ENCODE data around the gene C1QL3. TPM values are rescaled to one million over a fixed set of nuclear protein-coding genes. Genes with fewer than 3 reads are reported as not detected.

Gene C1QL3
- total RNA-seq, 1 experiment from 2014 or later, result not detected

GRCh38 chr10:16565604-16566003, 43.9 kb upstream of the C1QL3 start:
- ChIA-PET CTCF (no interaction called here), POLR2A (no interaction called here)
- intact Hi-C loops (cut with micrococcal nuclease; ENCODE audit: unreplicated experiment), result no loop called here
- peaks cover 5% of the 10 kb centered on the region; the same call in 1 of the 2 replicates for H3K9me3 ChIP-seq
- no peak overlapping the region for H3K4me3 ChIP-seq (ENCODE audit: low read depth, low read length)
- no peaks in the 10 kb centered on the region for H3K9me3 Mint-ChIP-seq (ENCODE audit: unreplicated experiment)
- peaks cover 12% of the 10 kb centered on the region for H3K4me1 Mint-ChIP-seq (ENCODE audit: low read depth, unreplicated experiment)
- BruUV-seq (replicated peaks), result no TSS peak
- no peak overlapping the region for H3K27ac Mint-ChIP-seq (ENCODE audit: unreplicated experiment)
- H3K4me1 ChIP-seq, result no peaks in the 10 kb centered on the region
- no peaks in the 10 kb centered on the region for H3K36me3 Mint-ChIP-seq (ENCODE audit: insufficient read depth, unreplicated experiment)
- no peak for DNase-seq
- no peaks in the 10 kb centered on the region for H3K36me3 ChIP-seq (ENCODE audit: control insufficient read depth, insufficient read depth, low read length)
- no peaks in the 10 kb centered on the region for H3K27me3 ChIP-seq (replicated peaks; ENCODE audit: control insufficient read depth, insufficient read depth, low read length)
- no peak for TF ChIP-seq CTCF (IDR thresholded peaks at IDR 0.05; ENCODE audit: insufficient read depth in 1 of 2, low read depth in 1 of 2, low read length in 1 of 2, severe bottlenecking in 1 of 2, unreplicated experiment in 1 of 2)
- H3K27me3 Mint-ChIP-seq (ENCODE audit: insufficient read depth, unreplicated experiment), result peaks cover 10% of the 10 kb centered on the region
- no peak overlapping the region for H3K4me3 Mint-ChIP-seq (ENCODE audit: unreplicated experiment)

DNA sequence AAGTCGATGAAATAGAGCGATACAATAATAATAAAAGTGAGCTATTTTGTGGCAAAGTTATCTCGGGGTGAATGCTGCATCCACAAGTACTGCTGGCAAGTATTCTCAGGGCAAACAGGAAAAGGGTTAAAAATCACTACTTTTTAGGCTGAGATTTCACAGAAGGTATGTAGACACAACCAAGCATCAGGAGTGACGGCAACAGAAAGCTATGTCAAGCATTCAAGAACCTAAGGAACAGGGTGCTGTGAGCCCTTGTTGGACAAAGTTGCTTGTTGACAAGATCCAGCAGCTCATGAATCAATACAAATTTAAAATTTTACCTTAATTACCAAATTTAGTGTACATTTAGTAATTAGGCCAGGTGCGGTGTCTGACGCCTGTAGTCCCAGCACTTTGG, 41.2 kb upstream of the C1QL3 start:
- no peak overlapping the region for H3K27ac Mint-ChIP-seq (ENCODE audit: unreplicated experiment)
- no TSS peak for BruUV-seq (replicated peaks)
- ChIA-PET CTCF (no interaction called here), POLR2A (no interaction called here)
- H3K27me3 ChIP-seq (replicated peaks; ENCODE audit: control insufficient read depth, insufficient read depth, low read length), result no peaks in the 10 kb centered on the region
- peaks cover 5% of the 10 kb centered on the region; the same call in 1 of the 2 replicates for H3K9me3 ChIP-seq
- H3K36me3 Mint-ChIP-seq (ENCODE audit: insufficient read depth, unreplicated experiment), result no peaks in the 10 kb centered on the region
- H3K4me1 ChIP-seq, result no peaks in the 10 kb centered on the region
- intact Hi-C loops (cut with micrococcal nuclease; ENCODE audit: unreplicated experiment), result no loop called here
- no peak overlapping the region for H3K4me3 ChIP-seq (ENCODE audit: low read depth, low read length)
- DNase-seq, result no peak
- H3K4me3 Mint-ChIP-seq (ENCODE audit: unreplicated experiment), result no peak overlapping the region
- H3K36me3 ChIP-seq (ENCODE audit: control insufficient read depth, insufficient read depth, low read length), result no peaks in the 10 kb centered on the region
- peaks cover 7% of the 10 kb centered on the region for H3K27me3 Mint-ChIP-seq (ENCODE audit: insufficient read depth, unreplicated experiment)
- TF ChIP-seq CTCF (IDR thresholded peaks at IDR 0.05; ENCODE audit: insufficient read depth in 1 of 2, low read depth in 1 of 2, low read length in 1 of 2, severe bottlenecking in 1 of 2, unreplicated experiment in 1 of 2), result no peak
- peaks cover 8% of the 10 kb centered on the region for H3K9me3 Mint-ChIP-seq (ENCODE audit: unreplicated experiment)
- H3K4me1 Mint-ChIP-seq (ENCODE audit: low read depth, unreplicated experiment), result peaks cover 12% of the 10 kb centered on the region

- Histone ChIP-seq H3K9me3 (peaks cover 5% of the 10 kb centered on the region; the same call in 1 of the 2 replicates), H3K4me3 (ENCODE audit: low read depth, low read length) (no peak overlapping the region), H3K4me1 (no peaks in the 10 kb centered on the region), H3K36me3 (ENCODE audit: control insufficient read depth, insufficient read depth, low read length) (no peaks in the 10 kb centered on the region), H3K27me3 (replicated peaks; ENCODE audit: control insufficient read depth, insufficient read depth, low read length) (no peaks in the 10 kb centered on the region)
- POLR2A ChIA-PET, result no interaction called here
- H3K27me3 Mint-ChIP-seq (ENCODE audit: insufficient read depth, unreplicated experiment), result peaks cover 8% of the 10 kb centered on the region
- H3K36me3 Mint-ChIP-seq (ENCODE audit: insufficient read depth, unreplicated experiment), result no peaks in the 10 kb centered on the region
- intact Hi-C loops (cut with micrococcal nuclease; ENCODE audit: unreplicated experiment), result no loop called here
- TF ChIP-seq CTCF (IDR thresholded peaks at IDR 0.05; ENCODE audit: insufficient read depth in 1 of 2, low read depth in 1 of 2, low read length in 1 of 2, severe bottlenecking in 1 of 2, unreplicated experiment in 1 of 2), result no peak
- peaks cover 11% of the 10 kb centered on the region for H3K9me3 Mint-ChIP-seq (ENCODE audit: unreplicated experiment)
- BruUV-seq (replicated peaks), result no TSS peak
- no peaks in the 10 kb centered on the region for H3K4me1 Mint-ChIP-seq (ENCODE audit: low read depth, unreplicated experiment)
- no peak for DNase-seq
- H3K4me3 Mint-ChIP-seq (ENCODE audit: unreplicated experiment), result no peak overlapping the region
- H3K27ac Mint-ChIP-seq (ENCODE audit: unreplicated experiment), result no peak overlapping the region
- CTCF ChIA-PET, result no interaction called here
Observed at GRCh38 chr10:16559236-16559773, 37.6 kb upstream of the C1QL3 start.

Data from Caco-2 (cell line).